IMR-90 (cell line): Measurements from ENCODE around the gene PPIA. TPM values are rescaled to one million over a fixed set of nuclear protein-coding genes. Genes with fewer than 3 reads are reported as not detected.

ENCODE experiments used
- ATAC-seq: fragments of 200-7000 bp; cut with Tn5 transposase; 2 replicates; pipeline ENCODE4 v1.9.1; 2020; ENCODE audit warnings: low read depth, mild to moderate bottlenecking, moderate library complexity
- BruUV-seq: library from RNA; stranded (reverse); fragments of 400-500 nt; replicated peaks from 2 replicates; lab custom pipeline; 2021; lab: Mats Ljungman, UMichigan
- CTCF ChIA-PET: fragments of 300-600 bp; formaldehyde crosslinking; extraction: SDS; loops from one replicate; lab custom pipeline; 2021; ENCODE audit warnings: antibody characterized with exemption; lab: Yijun Ruan, JAX
- POLR2A ChIA-PET: fragments of 300-600 bp; sonication (Branson Sonifier 250); formaldehyde crosslinking; loops from one replicate; lab custom pipeline; 2022; ENCODE audit warnings: antibody characterized with exemption; ENCODE audit not compliant: unreplicated experiment; lab: Charles Lee
- DNase-seq: peaks from one replicate; pipeline ENCODE4 v3.0.0; 2013
- H2AFZ ChIP-seq: replicated peaks from 2 replicates; pipeline ENCODE3; 2013; ENCODE audit warnings: low read length, mild to moderate bottlenecking; ENCODE audit not compliant: poor library complexity
- H2AK5ac ChIP-seq: 2 replicates; pipeline ENCODE4 v1.6.1; 2013; ENCODE audit warnings: low read depth, low read length, inconsistent platforms
- H2AK9ac ChIP-seq: replicated peaks from 2 replicates; pipeline ENCODE3; 2013; ENCODE audit warnings: mild to moderate bottlenecking, low read depth, low read length, moderate library complexity; ENCODE audit not compliant: poor library complexity
- H2BK120ac ChIP-seq: 2 replicates; pipeline ENCODE4 v1.6.1; 2013; ENCODE audit warnings: low read depth, low read length, inconsistent platforms
- H2BK15ac ChIP-seq: 3 replicates; pipeline ENCODE4 v1.6.1; 2013; ENCODE audit warnings: low read depth, low read length, inconsistent platforms
- H2BK20ac ChIP-seq: 2 replicates; pipeline ENCODE4 v1.6.1; 2013; ENCODE audit warnings: low read depth, mild to moderate bottlenecking, inconsistent platforms, low read length, moderate library complexity
- H2BK5ac ChIP-seq: 2 replicates; pipeline ENCODE4 v1.6.1; 2013; ENCODE audit warnings: mild to moderate bottlenecking, low read depth, low read length, inconsistent platforms; ENCODE audit not compliant: poor library complexity, severe bottlenecking
- H3K14ac ChIP-seq: replicated peaks from 2 replicates; pipeline ENCODE4 v1.6.1; 2013; ENCODE audit warnings: low read depth, low read length, inconsistent platforms
- H3K18ac ChIP-seq: 2 replicates; pipeline ENCODE4 v1.6.1; 2013; ENCODE audit warnings: low read depth, low read length, control low read depth
- H3K23ac ChIP-seq: 2 replicates; pipeline ENCODE4 v1.6.1; 2013; ENCODE audit warnings: low read depth, low read length, inconsistent platforms
- H3K27ac ChIP-seq: 2 replicates; pipeline ENCODE4 v1.5.1; 2013; ENCODE audit warnings: mild to moderate bottlenecking, control low read depth, low read length; ENCODE audit not compliant: insufficient read depth
- H3K27me3 ChIP-seq: 2 replicates; pipeline ENCODE4 v1.6.1; 2013; ENCODE audit warnings: low read length; ENCODE audit not compliant: control insufficient read depth, insufficient read depth
- H3K36me3 ChIP-seq: 2 replicates; pipeline ENCODE4 v1.6.1; 2013; ENCODE audit warnings: low read length, mixed read lengths; ENCODE audit not compliant: control insufficient read depth, insufficient read depth
- H3K4ac ChIP-seq: 2 replicates; pipeline ENCODE4 v1.6.1; 2013; ENCODE audit warnings: low read depth, low read length, inconsistent platforms
- H3K4me1 ChIP-seq: 2 replicates; pipeline ENCODE4 v1.6.1; 2013; ENCODE audit warnings: low read length, mixed read lengths; ENCODE audit not compliant: control insufficient read depth, insufficient read depth
- H3K4me2 ChIP-seq: 2 replicates; pipeline ENCODE4 v1.6.1; 2013; ENCODE audit warnings: low read depth, mild to moderate bottlenecking, control low read depth, low read length, moderate library complexity
- H3K4me3 ChIP-seq: 2 replicates; pipeline ENCODE4 v1.5.1; 2013; ENCODE audit warnings: low read depth, mild to moderate bottlenecking, control low read depth, low read length, moderate library complexity; ENCODE audit not compliant: insufficient read depth
- H3K56ac ChIP-seq: 2 replicates; pipeline ENCODE4 v1.6.1; 2013; ENCODE audit warnings: low read length, inconsistent platforms; ENCODE audit not compliant: insufficient read depth; ENCODE audit errors: extremely low read depth
- H3K79me1 ChIP-seq, 2 experiments: 2 replicates each; pipeline ENCODE4 v1.6.1; 2013; ENCODE audit warnings: low read length in 2 of 2, inconsistent platforms in 1 of 2, low read depth in 1 of 2
- H3K9ac ChIP-seq: 2 replicates; pipeline ENCODE4 v1.6.1; 2013; ENCODE audit warnings: low read depth, low read length, control low read depth
- H3K9me1 ChIP-seq: 2 replicates; pipeline ENCODE4 v1.6.1; 2013; ENCODE audit warnings: low read length, inconsistent platforms; ENCODE audit not compliant: insufficient read depth
- H3K9me3 ChIP-seq: 2 replicates; pipeline ENCODE4 v1.6.1; 2013; ENCODE audit warnings: low read length; ENCODE audit not compliant: control insufficient read depth, insufficient read depth
- H4K20me1 ChIP-seq: 2 replicates; pipeline ENCODE4 v1.6.1; 2013; ENCODE audit warnings: low read length, inconsistent platforms; ENCODE audit not compliant: insufficient read depth
- H4K5ac ChIP-seq: 2 replicates; pipeline ENCODE4 v1.6.1; 2013; ENCODE audit warnings: mild to moderate bottlenecking, low read depth, low read length, control low read depth
- H4K8ac ChIP-seq, 2 experiments: 2 replicates each; pipeline ENCODE4 v1.6.1; 2013; ENCODE audit warnings: low read depth in 2 of 2, low read length in 2 of 2, control low read depth in 1 of 2, inconsistent platforms in 1 of 2
- H4K91ac ChIP-seq: 2 replicates; pipeline ENCODE4 v1.6.1; 2013; ENCODE audit warnings: low read depth, low read length, inconsistent platforms; ENCODE audit not compliant: insufficient read depth
- BHLHE40 ChIP-seq: fragments of 150-350 bp; IDR thresholded peaks from 2 replicates; pipeline ENCODE4 v1.6.1; 2016; ENCODE audit warnings: mild to moderate bottlenecking, low read depth, low read length
- CEBPB ChIP-seq: IDR thresholded peaks from 2 replicates; pipeline ENCODE4 v1.6.1; 2012; ENCODE audit warnings: low read depth, low read length, improper control_type of control experiment
- CHD1 ChIP-seq: IDR thresholded peaks from 2 replicates; pipeline ENCODE4 v1.6.1; 2012; ENCODE audit warnings: low read depth, low read length, improper control_type of control experiment
- MAFK ChIP-seq: IDR thresholded peaks from 2 replicates; pipeline ENCODE4 v1.6.1; 2012; ENCODE audit warnings: low read depth, low read length, improper control_type of control experiment
- MAZ ChIP-seq: IDR thresholded peaks from 2 replicates; pipeline ENCODE4 v1.6.1; 2012; ENCODE audit warnings: low read depth, mild to moderate bottlenecking, low read length, improper control_type of control experiment, moderate library complexity, borderline replicate concordance
- MXI1 ChIP-seq: IDR thresholded peaks from 2 replicates; pipeline ENCODE4 v1.6.1; 2012; ENCODE audit warnings: low read depth, mild to moderate bottlenecking, low read length, moderate library complexity, borderline replicate concordance
- POLR2A ChIP-seq: IDR thresholded peaks from 2 replicates; pipeline ENCODE4 v1.6.1; 2012; ENCODE audit warnings: mild to moderate bottlenecking, low read depth, low read length
- RAD21 ChIP-seq: IDR thresholded peaks from 2 replicates; pipeline ENCODE4 v1.6.1; 2012; ENCODE audit warnings: low read length, improper control_type of control experiment
- RCOR1 ChIP-seq: IDR thresholded peaks from 2 replicates; pipeline ENCODE4 v1.6.1; 2012; ENCODE audit warnings: mild to moderate bottlenecking, low read length, improper control_type of control experiment; ENCODE audit not compliant: insufficient replicate concordance
- RFX5 ChIP-seq: IDR thresholded peaks from 2 replicates; pipeline ENCODE4 v1.8.0; 2012; ENCODE audit warnings: low read depth, mild to moderate bottlenecking, low read length, moderate library complexity
- SMC3 ChIP-seq: fragments of 150-350 bp; IDR thresholded peaks from 2 replicates; pipeline ENCODE4 v1.6.1; 2016; ENCODE audit warnings: low read depth, mild to moderate bottlenecking, antibody characterized with exemption, low read length, moderate library complexity
- WGBS, 2 experiments: methylation state at CpG; one replicate each; pipeline versions ENCODE4 v1.1.5 to v1.1.7; 2013; ENCODE audit warnings: missing lambda C conversion rate in 2 of 2; ENCODE audit not compliant: insufficient read length in 1 of 2; ENCODE audit errors: extremely low coverage in 2 of 2; 5-methylcytosine and 5-hydroxymethylcytosine counted together
- dilution Hi-C: fragments of 300-500 bp; cut with HindIII; formaldehyde crosslinking; loops from one replicate; pipeline ENCODE4 v1.14.3; 2018; ENCODE audit warnings: low sequenced_read_pairs; ENCODE audit not compliant: unreplicated experiment
- in situ Hi-C: fragments of 300-500 bp; cut with MboI; formaldehyde crosslinking; loops from 3 replicates; pipeline ENCODE4 v1.14.3; 2019; ENCODE audit warnings: low sequenced_read_pairs, inconsistent platforms, mixed read lengths
- intact Hi-C: fragments of 100-400 bp; cut with micrococcal nuclease; formaldehyde crosslinking; loops from 2 replicates; pipeline ENCODE4 v1.10.0; 2022
- polyA plus RNA-seq, 3 experiments: library from polyadenylated mRNA; depleted of rRNA; stranded (reverse); fragments of >200 nt; gene quantifications; 2 replicates each; pipeline ENCODE4 v1.2.3, GENCODE V29; 2012; ENCODE audit warnings: low replicate concordance in 1 of 3
- total RNA-seq: library from RNA; depleted of rRNA; stranded (reverse); fragments of >200 nt; gene quantifications from 2 replicates; pipeline ENCODE4 v1.2.3, GENCODE V29; 2012
- TF ChIP-seq, protein P1 (sequence below): conservative IDR thresholded peaks from 2 replicates; pipeline ENCODE4 v1.5.1; 2012; ENCODE audit warnings: mild to moderate bottlenecking, low read depth, low read length, improper control_type of control experiment
- TF ChIP-seq, protein P2 (sequence below): fragments of 150-350 bp; IDR thresholded peaks from 2 replicates; pipeline ENCODE4 v1.6.1; 2017; ENCODE audit warnings: mild to moderate bottlenecking, antibody characterized with exemption, low read length, low read depth

PPIA gene
- total and polyA plus RNA-seq, 2 of the 4 experiments (the other 2 are of a cell fraction): 3,396 to 4,883 TPM

DNA sequence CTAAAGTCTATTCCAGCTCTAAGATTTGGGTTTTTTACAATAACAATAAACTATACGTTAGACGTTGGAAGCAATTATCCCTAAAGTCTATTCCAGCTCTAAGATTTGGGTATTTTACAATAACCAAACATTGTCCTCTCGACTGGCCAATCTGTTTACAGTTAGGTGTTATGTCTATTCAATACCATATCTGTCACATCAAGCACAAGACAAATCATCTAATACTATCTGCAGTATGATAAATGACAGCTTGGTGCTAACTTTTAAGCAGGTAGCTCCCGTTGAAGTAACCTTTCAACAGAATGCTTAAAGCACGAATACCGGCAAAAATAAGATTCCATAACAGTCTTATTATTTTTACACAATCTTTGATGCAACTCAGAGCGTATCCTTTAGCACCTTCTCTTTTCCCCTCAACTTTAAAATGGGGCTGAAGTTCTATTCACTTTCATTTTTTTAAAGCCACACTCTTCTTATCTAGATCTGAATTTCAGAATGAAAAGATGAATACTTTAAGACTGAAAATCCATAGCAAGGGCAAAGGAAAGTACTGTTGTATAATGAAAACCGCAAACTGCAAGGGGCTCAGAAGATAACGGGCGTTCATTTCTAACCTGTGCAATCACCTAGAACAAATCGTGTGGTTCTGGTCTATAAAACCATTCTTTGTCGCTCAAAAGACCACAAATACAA is 50.5 kb downstream of the PPIA start (continued):
- TF ChIP-seq, protein P1, sequence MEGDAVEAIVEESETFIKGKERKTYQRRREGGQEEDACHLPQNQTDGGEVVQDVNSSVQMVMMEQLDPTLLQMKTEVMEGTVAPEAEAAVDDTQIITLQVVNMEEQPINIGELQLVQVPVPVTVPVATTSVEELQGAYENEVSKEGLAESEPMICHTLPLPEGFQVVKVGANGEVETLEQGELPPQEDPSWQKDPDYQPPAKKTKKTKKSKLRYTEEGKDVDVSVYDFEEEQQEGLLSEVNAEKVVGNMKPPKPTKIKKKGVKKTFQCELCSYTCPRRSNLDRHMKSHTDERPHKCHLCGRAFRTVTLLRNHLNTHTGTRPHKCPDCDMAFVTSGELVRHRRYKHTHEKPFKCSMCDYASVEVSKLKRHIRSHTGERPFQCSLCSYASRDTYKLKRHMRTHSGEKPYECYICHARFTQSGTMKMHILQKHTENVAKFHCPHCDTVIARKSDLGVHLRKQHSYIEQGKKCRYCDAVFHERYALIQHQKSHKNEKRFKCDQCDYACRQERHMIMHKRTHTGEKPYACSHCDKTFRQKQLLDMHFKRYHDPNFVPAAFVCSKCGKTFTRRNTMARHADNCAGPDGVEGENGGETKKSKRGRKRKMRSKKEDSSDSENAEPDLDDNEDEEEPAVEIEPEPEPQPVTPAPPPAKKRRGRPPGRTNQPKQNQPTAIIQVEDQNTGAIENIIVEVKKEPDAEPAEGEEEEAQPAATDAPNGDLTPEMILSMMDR: no peak

DNA sequence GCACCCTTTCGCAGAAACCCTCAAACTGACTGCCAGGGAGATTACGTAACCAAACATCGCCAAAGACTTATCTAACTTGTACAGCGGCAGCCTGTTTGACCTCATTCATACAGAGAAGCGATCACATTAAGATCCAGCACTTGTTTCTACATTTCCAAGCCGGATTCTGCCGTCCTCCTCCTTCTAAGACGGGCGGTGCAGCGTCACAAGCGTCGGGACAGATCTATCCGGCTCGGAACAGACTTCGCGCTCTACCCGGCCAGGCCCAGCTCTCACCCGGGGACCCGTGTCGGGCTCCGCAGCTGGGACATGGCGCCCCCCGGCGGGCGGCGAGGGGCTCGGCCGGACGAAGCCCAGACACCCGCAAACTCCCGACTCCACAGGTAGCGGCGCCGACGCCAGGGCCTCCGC is 51.0 kb downstream of the PPIA start:
- intact Hi-C loops: loop anchor here (1.0 to 5.0 kb wide), 3 partner anchors 98 to 259 kb away; partner anchors contain the start of gene OGDH
- H3K23ac ChIP-seq: peak overlapping the region; percentile 95
- no TSS peak for BruUV-seq
- TF ChIP-seq, protein P2, sequence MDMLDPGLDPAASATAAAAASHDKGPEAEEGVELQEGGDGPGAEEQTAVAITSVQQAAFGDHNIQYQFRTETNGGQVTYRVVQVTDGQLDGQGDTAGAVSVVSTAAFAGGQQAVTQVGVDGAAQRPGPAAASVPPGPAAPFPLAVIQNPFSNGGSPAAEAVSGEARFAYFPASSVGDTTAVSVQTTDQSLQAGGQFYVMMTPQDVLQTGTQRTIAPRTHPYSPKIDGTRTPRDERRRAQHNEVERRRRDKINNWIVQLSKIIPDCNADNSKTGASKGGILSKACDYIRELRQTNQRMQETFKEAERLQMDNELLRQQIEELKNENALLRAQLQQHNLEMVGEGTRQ: no peak
- TF ChIP-seq RCOR1 (no peak), BHLHE40 (no peak), RAD21 (peak; percentile 82), SMC3 (peak; percentile 82), CHD1 (no peak), RFX5 (0 out of 2 replicates have a peak, but pooled peaks have one; percentile 33), MAFK (no peak), CEBPB (peak; percentile 90), POLR2A (no peak), MXI1 (no peak; the same call in 1 of the 2 replicates), MAZ (peak; percentile 24; the same call in 1 of the 2 replicates)

More for the DNA sequence above, 51.0 kb downstream of the PPIA start:
- Histone ChIP-seq H4K20me1 (peaks cover 12% of the 10 kb centered on the region), H3K4ac (peak overlapping the region; percentile 77), H4K8ac (peak overlapping the region; percentile 2 to 4; a peak in 2 of 4 replicates), H3K18ac (peak overlapping the region; percentile 83; the same call in 1 of the 2 replicates), H4K91ac (no peak overlapping the region), H2BK15ac (0 out of 3 replicates have a peak overlapping the region, but pooled peaks have one; percentile 0), H2AFZ (peak overlapping the region; percentile 95), H2BK120ac (0 out of 2 replicates have a peak overlapping the region, but pooled peaks have one; percentile 26), H2AK5ac (no peak overlapping the region), H3K4me3 (peak overlapping the region; percentile 90), H3K9me3 (no peaks in the 10 kb centered on the region), H3K27ac (peak overlapping the region; percentile 81), H3K4me2 (peak overlapping the region; percentile 96), H3K27me3 (no peaks in the 10 kb centered on the region), H3K79me1 (peaks cover 2 to 20% of the 10 kb centered on the region in 2 experiments; a peak in 2 of 4 replicates), H2BK5ac (peak overlapping the region; percentile 77), H2AK9ac (peak overlapping the region; percentile 75), H2BK20ac (no peak overlapping the region), H3K56ac (peak overlapping the region; percentile 90), H3K4me1 (peaks cover 2% of the 10 kb centered on the region; the same call in 1 of the 2 replicates), H3K36me3 (no peaks in the 10 kb centered on the region), H4K5ac (peak overlapping the region; percentile 78; the same call in 1 of the 2 replicates), H3K9me1 (peaks cover 3% of the 10 kb centered on the region; the same call in 1 of the 2 replicates), H3K14ac (peak overlapping the region; percentile 75), H3K9ac (peak overlapping the region; percentile 94)
- dilution Hi-C loops (no loop called here), in situ Hi-C loops (loop anchor here (10.0 kb wide), 1 partner anchor 253 kb away; no protein-coding TSS in a partner anchor)
- DNase-seq (peak; percentile 82), ATAC-seq (peak; percentile 78)
- WGBS, 2 experiments: 0% methylated on average over 15 of the region's 36 CpGs; no CpG with 5 or more reads in 1 of the 2 experiments
- ChIA-PET POLR2A (no interaction called here), CTCF (interaction anchor here (0.9 to 1.0 kb wide), 2 partner anchors 115 to 256 kb away, joined by 3 to 4 read pairs; no protein-coding TSS in a partner anchor)
